Stomach (tissue), 4 donors: ENCODE results near the gene KDM2A.

Source experiments
- POLR2A ChIP-seq, 4 donors: fragments of 450-650 bp; IDR thresholded peaks; one replicate each; pipeline ENCODE4 v1.6.1; 2016; ENCODE audit warnings: antibody characterized with exemption in 4 of 4, control low read depth in 2 of 4, mild to moderate bottlenecking in 1 of 4, moderate library complexity in 1 of 4
- TF ChIP-seq, protein P1 (sequence below), 7 experiments: fragments of 450-650 bp in 4 of 7; fragments of 200-600 bp in 3 of 7; sonication (generic) in 3 of 7; IDR thresholded peaks; one replicate each; pipeline ENCODE4 v1.5.1; 2016 to 2019; ENCODE audit warnings: antibody characterized with exemption in 7 of 7, control low read depth in 2 of 7, mild to moderate bottlenecking in 1 of 7

DNA sequence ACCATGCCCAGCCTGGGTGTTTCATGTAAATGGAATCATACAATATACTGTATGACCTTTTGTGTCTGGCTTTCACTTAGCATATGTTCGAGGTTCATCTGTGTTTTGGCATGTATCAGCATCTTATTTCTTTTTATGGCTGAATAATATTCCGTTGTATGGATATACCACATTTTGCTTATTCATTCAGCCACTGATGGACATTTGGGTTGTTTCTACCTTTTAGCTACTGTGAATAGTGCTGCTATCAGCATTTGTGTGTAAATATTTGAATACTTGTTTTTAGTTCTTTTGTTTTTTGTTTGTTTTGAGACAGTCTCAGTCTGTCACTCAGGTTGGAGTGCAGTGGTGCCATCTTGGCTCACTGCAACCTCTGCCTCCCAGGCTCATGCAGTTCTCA lies 35.7 kb downstream of the KDM2A start:
- TF ChIP-seq, protein P1, sequence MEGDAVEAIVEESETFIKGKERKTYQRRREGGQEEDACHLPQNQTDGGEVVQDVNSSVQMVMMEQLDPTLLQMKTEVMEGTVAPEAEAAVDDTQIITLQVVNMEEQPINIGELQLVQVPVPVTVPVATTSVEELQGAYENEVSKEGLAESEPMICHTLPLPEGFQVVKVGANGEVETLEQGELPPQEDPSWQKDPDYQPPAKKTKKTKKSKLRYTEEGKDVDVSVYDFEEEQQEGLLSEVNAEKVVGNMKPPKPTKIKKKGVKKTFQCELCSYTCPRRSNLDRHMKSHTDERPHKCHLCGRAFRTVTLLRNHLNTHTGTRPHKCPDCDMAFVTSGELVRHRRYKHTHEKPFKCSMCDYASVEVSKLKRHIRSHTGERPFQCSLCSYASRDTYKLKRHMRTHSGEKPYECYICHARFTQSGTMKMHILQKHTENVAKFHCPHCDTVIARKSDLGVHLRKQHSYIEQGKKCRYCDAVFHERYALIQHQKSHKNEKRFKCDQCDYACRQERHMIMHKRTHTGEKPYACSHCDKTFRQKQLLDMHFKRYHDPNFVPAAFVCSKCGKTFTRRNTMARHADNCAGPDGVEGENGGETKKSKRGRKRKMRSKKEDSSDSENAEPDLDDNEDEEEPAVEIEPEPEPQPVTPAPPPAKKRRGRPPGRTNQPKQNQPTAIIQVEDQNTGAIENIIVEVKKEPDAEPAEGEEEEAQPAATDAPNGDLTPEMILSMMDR (IDR thresholded peaks at IDR 0.05): no peak
- no peak for TF ChIP-seq POLR2A (IDR thresholded peaks at IDR 0.05)
